Frontal cortex (tissue), 4 donors: Measurements from ENCODE around the gene RALGPS1. TPM values are rescaled to one million over a fixed set of nuclear protein-coding genes. Genes with fewer than 3 reads are reported as not detected.
"Not testable (repeated sequence)": the region's sequence is repeated elsewhere in the genome, so short reads cannot be mapped to it uniquely, and the experiment has no call there.

Source experiments
- DNase-seq, 2 donors: peaks; one replicate each; pipeline ENCODE4 v3.0.0; 2012; ENCODE audit warnings: low spot score in 2 of 2
- FAIRE-seq: peaks from 2 replicates; lab custom pipeline; 2012; peaks lifted over from hg19 to GRCh38; lab: Jason Lieb, UNC
- total RNA-seq: library from RNA; depleted of rRNA; stranded (reverse); fragments of >200 nt; gene quantifications from one replicate; pipeline ENCODE4 v1.2.3, GENCODE V29; 2014
- donor health status: control.
- donor health status: control.
- donor health status: control.

Gene RALGPS1
- total RNA-seq, 1 donor from 2014 or later, result 53.8 TPM

DNA sequence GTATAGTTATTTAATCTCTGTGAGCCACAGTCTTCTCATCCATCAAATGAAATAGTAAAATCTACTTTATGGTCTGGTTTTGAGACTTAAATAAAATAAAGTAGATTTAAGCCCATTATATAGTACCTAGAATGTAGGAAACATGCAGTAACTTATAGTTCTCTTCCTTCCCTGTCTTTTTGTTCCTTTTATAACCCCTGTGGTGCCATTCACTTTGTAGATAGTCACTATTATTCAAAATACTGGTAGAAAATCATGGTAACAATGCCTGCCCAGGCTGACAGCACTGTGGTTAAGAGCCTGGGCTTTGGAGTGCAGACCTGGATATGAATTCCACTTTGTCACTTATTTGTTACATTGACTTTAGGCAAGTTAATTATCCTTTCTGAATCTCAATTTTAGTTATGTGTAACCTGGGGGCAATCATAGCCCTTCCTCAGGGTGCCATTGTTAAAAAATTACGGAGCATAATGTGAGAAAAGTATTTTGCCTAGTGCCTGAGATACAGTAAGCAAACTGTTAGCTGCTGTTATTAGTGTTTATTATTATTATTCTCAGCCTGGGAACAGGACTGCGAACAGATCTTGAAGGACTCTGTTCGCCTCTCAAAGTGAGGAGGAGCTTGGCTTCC is 100.4 kb downstream of the RALGPS1 start:
- FAIRE-seq (no peak), DNase-seq (no peak)

DNA sequence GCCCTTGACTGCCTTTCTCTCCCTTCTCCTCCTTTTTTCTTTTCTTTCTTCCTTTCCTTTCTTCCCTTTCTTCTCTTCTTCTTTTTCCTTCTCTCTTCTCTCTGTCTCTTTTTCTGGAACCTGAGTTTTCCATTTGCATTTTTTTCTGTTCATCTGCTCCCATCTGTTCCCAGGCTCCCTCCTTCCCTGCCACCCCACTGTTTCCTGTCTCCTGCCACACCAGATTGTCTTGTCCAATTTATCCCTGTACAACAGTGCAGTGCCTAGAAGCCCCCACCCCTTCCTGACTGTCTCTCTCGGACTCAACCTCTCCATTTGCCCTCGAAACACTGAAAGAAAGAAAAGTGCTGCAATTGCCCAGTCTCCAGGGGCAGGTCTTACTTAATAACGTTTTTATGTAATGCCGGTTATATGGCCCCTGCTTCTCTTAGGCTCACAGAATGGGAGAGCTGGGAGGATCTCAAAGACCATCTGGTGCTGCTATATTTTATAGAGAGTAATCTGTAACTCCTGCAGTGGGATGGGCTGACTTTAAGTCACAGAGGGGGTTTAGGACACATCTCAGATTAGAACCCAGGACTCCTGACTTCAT is 101.4 kb downstream of the RALGPS1 start:
- DNase-seq, result no peak
- no peak for FAIRE-seq

DNA sequence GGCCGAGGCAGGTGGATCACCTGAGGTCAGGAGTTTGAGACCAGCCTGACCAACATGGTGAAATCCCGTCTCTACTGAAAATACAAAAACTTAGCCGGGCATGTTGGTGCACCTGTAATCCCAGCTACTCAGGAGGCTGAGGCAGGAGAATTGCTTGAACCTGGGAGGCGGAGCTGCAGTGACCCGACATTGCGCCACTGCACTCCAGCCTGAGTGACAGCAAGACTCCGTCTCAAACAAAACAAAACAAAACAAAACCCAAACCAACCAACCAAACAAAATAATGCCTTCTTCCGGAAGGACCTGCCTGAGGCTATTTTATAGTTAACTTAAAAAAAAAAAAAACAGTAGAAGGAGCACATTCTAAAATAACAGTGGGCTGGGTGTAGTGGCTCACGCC is 103.4 kb downstream of the RALGPS1 start:
- not testable (repeated sequence) for FAIRE-seq, DNase-seq

DNA sequence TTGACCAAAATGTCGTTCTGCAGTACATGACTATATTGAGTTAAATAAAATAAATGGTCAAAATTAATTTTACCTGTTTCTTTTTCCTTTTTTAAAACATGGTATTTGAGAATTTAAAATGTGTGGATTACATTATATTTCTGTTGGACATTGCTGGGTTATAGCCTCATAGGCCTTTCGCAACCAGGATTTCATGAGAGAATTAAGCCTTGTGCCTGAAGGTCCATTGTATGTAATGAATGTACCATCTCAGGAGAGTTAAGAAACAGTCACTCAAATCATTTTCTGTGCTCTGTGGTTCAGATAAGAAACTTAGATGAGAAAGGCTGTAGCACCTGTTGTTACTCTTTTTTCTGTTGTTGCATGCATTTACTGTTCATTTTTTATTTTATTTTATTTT is 104.4 kb downstream of the RALGPS1 start:
- FAIRE-seq (no peak), DNase-seq (no peak)

DNA sequence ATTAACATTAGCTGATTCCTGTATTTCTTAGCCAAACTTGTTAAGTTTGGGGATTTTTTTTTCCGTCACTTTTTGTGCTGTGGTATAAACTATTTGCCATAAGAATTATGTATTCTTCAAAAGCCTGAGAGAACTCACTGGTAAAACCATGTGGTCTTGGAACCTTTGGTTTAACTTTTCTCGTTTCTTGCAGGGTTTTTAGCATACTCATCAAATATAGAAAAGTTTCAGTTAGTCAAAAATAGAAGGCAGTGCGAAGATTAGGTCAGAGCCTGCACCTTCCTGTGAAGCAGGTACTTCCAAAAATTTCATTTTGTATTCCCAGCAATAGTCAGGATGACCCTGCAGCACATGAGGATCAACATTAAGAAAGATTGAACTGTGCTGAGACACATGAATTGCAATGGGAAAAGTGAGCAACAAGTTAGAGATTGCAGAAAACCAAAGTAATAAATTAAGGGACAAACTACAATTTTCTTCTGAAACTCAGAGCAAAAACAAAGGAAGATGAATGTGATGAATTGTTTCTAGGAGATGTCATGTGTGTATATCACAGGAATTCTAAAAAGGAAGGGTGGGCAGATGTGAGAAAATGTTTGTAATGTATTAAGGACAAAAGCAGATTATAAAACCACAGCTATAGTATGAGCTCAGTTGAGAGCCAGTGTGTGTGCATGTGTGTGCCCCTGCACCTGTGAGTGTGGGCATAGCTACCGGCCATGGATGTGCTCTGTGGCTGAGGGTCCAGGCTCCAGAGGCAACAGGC is 105.6 kb downstream of the RALGPS1 start:
- DNase-seq, result no peak

DNA sequence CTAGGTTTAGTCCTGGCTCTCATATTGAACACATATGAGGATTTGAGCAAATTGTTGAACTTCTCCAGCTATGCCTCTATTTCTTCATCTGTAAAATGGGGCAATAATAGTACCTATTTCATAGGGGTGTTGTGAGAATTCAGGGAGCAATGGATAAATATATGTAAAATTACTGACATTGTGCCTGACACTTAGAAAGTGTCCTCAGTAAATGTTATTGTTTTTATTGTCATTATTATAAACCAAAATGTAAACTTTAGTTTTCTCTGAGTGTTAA is 106.2 kb downstream of the RALGPS1 start:
- FAIRE-seq, result no peak
- DNase-seq, result no peak

More for the DNA sequence above, 105.6 kb downstream of the RALGPS1 start:
- FAIRE-seq, result no peak

DNA sequence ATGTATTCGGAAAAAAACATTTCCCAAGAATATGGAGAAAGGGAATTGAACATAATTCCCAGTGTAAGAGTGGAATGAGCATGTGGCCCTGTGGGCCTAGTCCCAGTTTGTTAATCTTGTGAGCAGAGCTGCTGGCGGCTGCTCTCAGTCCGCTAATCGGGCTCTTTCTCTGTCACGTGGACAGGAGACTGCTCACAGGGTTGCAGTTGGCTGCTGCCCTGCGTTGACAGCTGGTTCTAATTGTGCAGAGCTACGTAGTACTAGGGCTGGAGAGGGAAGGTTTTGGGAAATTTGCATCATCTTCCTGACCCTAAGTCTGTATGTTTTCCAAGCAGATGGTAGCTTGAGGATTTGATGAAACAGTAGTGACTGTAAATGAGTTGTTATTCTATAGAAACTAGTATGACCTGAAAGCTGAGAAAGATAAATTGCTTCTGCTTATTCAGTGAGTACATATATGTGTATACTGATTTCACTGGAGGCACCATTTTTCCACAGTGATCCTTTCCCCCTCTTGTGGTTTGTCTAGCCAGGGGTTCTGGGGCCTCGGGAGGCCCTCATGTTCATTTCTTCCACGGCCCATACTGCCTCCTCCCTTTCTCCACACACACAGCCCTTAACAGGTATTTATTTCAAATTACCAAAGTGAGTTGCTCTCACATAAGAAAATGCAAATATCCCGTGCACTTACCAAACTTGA is 107.2 kb downstream of the RALGPS1 start:
- FAIRE-seq, result peak; percentile 45
- DNase-seq, result peak; percentile 38 to 57

DNA sequence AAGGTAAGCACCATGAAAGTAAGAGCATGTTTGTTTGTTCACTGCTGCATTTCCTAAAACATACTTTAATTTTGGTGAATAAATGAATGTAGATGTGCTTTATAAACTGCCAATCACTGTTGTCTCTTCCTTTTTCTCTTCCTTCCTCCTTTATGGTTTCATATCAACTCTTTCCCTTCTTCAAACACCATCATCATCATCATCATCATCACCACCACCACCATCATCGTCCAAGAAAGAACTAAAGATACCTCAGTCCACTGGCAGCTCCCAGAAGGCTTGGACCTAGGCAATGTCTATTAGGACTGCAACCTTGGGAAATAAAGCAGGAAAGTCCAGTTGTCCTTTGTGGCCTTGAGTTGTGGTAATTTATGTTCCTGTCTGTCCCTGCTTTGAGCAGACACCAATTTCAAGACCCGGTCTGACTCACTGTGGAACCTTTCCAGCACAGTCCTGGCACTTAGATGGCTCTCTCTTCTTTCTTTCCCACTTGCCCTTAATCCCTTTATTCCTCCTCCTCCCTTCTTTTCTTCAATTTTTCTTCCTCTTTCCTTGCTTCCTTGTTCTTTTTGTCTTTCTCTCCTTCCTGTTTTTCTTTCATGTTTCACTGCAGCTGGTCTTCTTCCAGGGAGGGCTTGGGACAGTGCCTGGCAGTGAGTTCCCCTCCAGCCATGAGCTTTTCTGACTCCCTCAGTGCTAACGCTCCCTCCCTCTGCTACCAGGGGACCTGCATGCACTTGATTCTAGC is 108.5 kb downstream of the RALGPS1 start:
- FAIRE-seq, result no peak
- DNase-seq, result no peak

DNA sequence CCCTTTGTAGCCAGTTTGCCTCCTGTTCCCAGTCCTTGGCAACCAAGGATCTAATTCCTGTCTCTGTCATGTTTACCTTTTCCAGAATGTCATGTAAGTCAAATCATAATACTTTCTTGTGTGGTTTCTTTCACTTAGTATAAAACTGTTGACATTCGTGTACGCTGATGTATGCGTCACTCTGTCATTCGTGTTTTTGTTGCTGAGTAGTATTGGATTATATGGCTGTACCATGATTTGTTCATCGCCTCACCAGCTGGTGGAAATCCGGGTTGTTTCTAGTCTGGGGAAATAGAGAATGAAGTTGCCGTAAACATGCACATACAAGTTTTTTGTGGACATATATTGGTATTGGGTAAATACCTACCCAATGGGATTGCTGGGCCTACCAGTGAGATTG is 110.5 kb downstream of the RALGPS1 start:
- DNase-seq (no peak), FAIRE-seq (no peak)

DNA sequence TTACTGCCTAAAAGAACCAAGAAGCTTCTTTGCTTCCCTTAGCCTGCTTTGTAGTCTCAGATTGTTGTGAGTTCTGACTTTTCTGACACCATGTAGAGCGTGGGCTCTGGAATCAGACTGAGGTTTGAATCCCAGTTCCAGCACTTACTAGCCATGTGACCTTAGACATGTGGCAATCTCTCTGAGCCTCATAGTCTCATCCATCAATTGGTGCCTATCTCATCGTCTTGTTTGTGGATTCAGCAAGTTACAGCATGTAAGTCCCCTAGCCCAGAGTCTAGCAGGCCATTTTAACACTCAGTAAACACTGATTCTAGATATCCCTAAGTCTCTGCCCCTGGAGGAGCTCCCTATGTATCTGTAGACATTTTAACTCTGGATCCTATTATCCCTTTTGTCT is 113.1 kb downstream of the RALGPS1 start:
- FAIRE-seq (no peak), DNase-seq (no peak)

DNA sequence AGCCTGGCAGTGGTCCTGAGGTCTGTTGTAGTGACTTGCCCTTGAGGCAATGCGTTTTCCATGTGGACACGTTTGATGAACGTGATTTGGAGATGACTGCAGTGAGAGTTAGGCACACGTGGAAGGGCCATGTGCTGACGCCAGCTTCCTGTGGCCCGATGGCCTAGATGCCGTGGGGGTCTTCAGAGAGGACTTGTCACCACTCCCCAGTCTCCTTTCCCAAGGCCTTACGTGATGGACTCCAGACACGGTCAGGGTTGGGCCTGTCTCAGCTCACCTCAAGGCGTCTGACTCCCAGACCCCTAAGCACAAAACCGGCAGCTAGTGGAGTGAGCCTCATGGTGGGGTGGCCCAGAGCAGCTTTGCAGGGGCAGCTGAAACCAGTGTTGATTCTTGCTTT is 115.0 kb downstream of the RALGPS1 start:
- DNase-seq, result no peak
- FAIRE-seq, result no peak

DNA sequence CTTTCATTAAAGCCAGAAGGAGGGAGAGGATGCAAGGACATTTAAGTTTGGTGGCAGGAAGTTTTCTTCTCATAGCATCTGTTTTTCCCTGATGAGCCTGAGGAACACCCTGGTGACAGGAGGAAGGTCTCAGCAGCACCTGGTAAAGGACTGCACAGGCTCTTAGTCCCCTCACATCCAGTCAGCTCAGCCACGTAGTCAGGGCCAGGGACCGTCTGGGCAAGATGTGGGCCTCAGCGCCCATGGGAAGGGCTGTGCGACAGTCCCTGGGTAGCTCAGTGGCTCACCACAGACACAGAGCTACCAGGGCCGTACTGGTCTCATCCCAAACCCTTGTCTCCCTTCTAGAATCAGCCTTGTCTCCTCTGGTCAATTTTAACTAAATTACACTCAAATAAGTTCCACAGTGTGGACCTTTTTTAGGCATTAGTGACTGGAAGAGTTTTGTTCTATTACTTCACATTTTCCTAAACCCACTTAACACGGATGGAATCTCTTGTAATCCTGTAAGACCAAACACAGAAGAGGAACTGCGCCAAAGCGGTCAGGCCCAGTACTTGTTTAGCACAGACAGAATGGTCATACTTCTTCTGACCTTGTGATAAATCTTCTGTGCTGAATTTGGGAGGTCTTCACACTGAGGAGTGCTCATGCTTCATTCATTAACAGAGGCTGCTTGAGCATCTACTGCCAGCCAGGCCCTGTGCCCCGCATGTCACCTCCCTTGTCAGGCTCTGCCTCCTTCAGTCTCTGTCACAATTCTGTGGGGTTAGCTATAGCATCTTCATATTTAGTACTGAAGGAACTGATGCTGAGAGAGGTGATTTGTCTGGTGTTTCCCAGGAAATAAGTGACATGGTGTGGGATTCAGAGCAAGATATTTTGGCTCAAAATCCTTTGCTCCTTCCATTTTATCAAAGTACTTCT is 116.5 kb downstream of the RALGPS1 start:
- FAIRE-seq (no peak), DNase-seq (no peak)

DNA sequence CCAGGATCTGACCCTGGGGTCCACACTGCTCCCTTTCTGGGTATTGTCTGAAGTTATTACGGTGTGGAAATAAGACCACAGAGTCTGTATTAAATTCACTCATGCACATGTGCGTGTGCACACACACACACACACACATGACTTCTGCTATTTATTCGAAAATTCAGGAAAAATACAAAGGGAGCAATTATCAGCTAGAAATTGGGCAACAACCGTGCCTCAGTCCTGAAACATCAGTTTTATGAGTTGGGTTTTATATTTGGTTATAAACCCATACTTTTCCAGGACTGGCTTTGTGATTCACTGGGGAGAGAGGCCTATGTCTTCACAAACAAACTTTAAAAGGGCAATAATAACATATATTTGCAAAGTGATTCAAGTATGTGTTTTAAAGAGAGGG is 117.7 kb downstream of the RALGPS1 start:
- FAIRE-seq (no peak), DNase-seq (no peak)

DNA sequence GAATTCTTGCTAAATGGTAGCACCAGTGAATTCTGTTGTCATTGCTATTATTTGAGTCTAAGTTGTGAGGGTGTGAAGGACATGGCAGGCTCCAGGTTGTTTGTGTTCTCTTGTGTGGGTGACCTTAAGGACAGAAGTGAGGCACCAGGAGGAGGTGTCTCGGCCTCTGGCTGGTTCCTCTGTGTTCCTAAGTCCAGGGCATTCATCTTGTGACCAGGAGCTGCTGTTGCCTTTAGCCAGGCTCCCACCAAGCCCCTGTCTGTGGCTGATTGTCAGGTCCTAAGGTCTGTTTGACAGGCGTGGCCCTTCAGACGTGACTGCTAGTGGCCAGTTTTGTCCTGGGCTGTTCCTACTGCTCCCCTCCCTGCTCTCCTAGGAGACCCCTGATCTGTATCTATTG is 118.5 kb downstream of the RALGPS1 start:
- FAIRE-seq, result no peak
- no peak for DNase-seq

DNA sequence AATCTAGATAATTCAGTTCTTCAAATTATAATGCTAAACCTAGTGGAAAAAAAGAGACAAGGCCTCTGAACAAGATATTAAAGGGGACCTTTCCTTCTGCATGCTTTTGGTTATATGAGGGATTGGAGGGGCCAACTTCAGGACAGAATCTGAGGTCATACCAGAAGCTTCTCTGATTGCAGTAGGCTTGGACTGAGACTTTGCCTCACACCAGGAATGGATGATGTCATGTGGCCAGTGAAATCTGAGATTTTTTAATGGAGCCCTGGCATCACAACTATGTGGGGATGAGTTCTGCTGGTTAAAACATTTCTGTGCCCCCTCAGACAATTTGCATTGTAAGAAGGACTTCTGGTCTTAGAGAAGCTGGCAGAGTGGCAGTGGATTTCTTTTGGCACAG is 119.2 kb downstream of the RALGPS1 start:
- no peak for FAIRE-seq
- DNase-seq, result no peak

DNA sequence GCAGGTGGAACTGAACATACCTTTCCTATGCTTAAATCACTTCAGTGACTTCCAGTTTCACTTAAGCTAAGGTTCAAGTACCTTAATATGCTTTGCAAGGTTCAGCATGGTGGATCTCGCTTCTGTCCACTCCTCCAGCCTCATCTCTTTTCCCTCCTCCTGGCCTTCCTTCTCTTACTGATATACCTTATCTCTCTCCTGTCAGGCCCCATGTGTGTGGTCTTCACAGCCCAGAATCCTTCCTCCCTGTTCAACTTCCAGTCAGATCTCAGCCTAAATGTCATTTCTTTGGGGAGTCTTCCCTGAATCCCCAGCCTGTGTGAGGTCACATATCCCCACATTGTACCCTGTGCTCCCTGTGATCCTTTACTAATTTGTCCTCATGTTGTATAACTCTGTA is 120.1 kb downstream of the RALGPS1 start:
- DNase-seq, result no peak

DNA sequence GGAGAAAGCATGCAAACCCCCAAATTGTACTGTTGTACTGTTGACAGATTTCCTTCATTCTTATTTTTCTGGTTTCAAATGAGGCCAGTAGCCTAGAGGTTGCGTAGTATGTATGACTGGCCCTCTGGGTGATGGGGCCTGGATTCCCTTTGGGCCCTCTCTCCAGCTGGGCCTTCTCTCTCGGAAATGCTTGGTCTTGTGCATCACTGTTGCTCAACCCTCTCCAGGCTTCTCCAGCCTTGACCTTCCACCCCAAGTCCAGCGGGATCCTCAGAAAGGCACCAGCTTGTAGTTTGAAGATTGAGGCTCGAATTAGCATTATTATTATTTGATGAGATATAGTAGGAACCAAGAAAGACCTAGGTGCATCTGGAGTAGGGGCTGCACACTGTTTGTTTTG is 120.8 kb downstream of the RALGPS1 start:
- FAIRE-seq, result no peak
- no peak for DNase-seq

More for the DNA sequence above, 120.1 kb downstream of the RALGPS1 start:
- no peak for FAIRE-seq

DNA sequence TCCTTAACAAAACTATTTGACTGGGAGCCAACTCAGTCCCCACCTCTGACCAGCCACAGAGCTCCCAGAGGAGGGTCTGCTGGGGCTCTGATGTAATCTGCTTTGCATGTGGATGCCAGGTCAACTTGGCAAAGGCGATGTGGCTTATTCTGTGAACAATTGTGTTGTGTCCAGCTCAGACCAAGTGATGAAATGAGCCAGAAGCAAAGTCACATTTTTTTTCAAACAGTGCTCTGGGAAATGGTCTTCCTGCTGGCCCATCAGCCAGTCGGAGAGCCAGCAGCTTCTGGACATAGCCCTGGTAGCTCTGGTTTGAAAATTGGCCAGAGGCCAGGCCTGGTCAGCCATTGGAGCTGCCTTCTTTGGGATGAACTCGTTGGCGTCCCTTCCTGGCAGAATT is 121.4 kb downstream of the RALGPS1 start:
- no peak for FAIRE-seq
- DNase-seq, result peak in 1 of 2 donors; percentile 5

DNA sequence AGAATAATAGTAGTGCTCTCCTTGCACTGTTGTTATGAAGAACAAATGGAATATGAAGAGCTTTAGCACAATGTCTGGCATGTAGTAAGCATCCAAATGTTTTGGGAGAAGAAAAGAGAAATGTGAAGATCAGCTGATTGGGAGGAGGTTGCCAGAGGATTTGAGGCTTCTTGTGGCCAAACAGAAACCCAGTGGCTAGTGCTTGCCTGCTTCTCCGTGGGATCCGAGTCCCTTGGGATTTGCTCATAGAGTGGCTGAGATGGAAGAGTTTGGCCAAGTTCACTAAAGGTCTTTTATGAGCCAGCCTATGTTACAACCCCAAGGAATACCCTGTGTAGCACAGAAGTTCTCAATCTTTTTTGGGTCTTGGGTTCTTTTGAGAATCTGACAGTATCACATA is 121.9 kb downstream of the RALGPS1 start:
- no peak for FAIRE-seq

More for the DNA sequence above, 121.9 kb downstream of the RALGPS1 start:
- DNase-seq, result no peak
